Prostate gland (tissue), 2 donors: Measurements from ENCODE around the gene NRCAM.

Experiments used
- CTCF ChIP-seq, 4 experiments: fragments of 200-600 bp in 2 of 4; fragments of 450-650 bp in 2 of 4; sonication (generic) in 2 of 4; IDR thresholded peaks; 1 replicate in 3 of 4; 2 replicates in 1 of 4; pipeline ENCODE4 v1.5.1; 2016 to 2019; ENCODE audit warnings: antibody characterized with exemption in 4 of 4, mild to moderate bottlenecking in 2 of 4, moderate library complexity in 2 of 4
- POLR2A ChIP-seq: fragments of 450-650 bp; IDR thresholded peaks from one replicate; pipeline ENCODE4 v1.6.1; 2016; ENCODE audit warnings: antibody characterized with exemption, mild to moderate bottlenecking
- POLR2AphosphoS5 ChIP-seq: sonication (generic); formaldehyde crosslinking; IDR thresholded peaks from one replicate; pipeline ENCODE4 v1.6.1; 2017; ENCODE audit warnings: antibody characterized with exemption

- no peak for TF ChIP-seq CTCF (IDR thresholded peaks at IDR 0.05)
- TF ChIP-seq POLR2AphosphoS5: no peak
- TF ChIP-seq POLR2A: no peak
Measured at GRCh38 chr7:108245523-108246226, 210.6 kb downstream of the NRCAM start.
